Esophagus squamous epithelium (tissue), 5 donors: Measurements from ENCODE around the gene SACM1L. TPM values are rescaled to one million over a fixed set of nuclear protein-coding genes. Genes with fewer than 3 reads are reported as not detected.

Source experiments
- DNase-seq: peaks from one replicate; lab custom pipeline; 2025; lab: John Stamatoyannopoulos, UW
- H3K27ac ChIP-seq, 4 donors: fragments of 200-600 bp; sonication (generic); one replicate each; pipeline ENCODE4 v1.5.1; 2016 to 2019; ENCODE audit warnings: mild to moderate bottlenecking in 1 of 4
- H3K27me3 ChIP-seq, 4 donors: fragments of 200-600 bp; sonication (generic); 1 replicate in 3 of 4; 2 replicates in 1 of 4; pipeline versions ENCODE4 v1.5.1 to v1.6.0; 2017 to 2021; ENCODE audit warnings: antibody characterized with exemption in 1 of 4
- H3K36me3 ChIP-seq, 3 donors: fragments of 200-600 bp; sonication (generic); one replicate each; pipeline ENCODE4 v1.5.1; 2016 to 2019
- H3K4me1 ChIP-seq, 3 donors: fragments of 200-600 bp; sonication (generic); one replicate each; pipeline ENCODE4 v1.5.1; 2017 to 2019
- H3K4me3 ChIP-seq, 4 donors: fragments of 200-600 bp; sonication (generic); 1 replicate in 3 of 4; 2 replicates in 1 of 4; pipeline ENCODE4 v1.5.1; 2016 to 2019; ENCODE audit warnings: mild to moderate bottlenecking in 2 of 4, moderate library complexity in 1 of 4
- H3K9me3 ChIP-seq, 3 donors: fragments of 200-600 bp; sonication (generic); one replicate each; pipeline ENCODE4 v1.5.1; 2016 to 2019
- CTCF ChIP-seq, 6 experiments: fragments of 450-650 bp in 4 of 6; fragments of 200-600 bp in 2 of 6; sonication (generic) in 2 of 6; IDR thresholded peaks; one replicate each; pipeline ENCODE4 v1.5.1; 2016 to 2019; ENCODE audit warnings: antibody characterized with exemption in 6 of 6, mild to moderate bottlenecking in 4 of 6, moderate library complexity in 4 of 6
- POLR2A ChIP-seq, 4 donors: fragments of 450-650 bp; IDR thresholded peaks; one replicate each; pipeline ENCODE4 v1.6.1; 2017; ENCODE audit warnings: antibody characterized with exemption in 4 of 4, mild to moderate bottlenecking in 4 of 4, moderate library complexity in 3 of 4
- WGBS, 2 donors: methylation state at CpG; one replicate each; pipeline ENCODE4 v1.1.5; 2018; 5-methylcytosine and 5-hydroxymethylcytosine counted together
- intact Hi-C: fragments of 100-400 bp; cut with DNase I; formaldehyde crosslinking; loops from one replicate; pipeline ENCODE4 v1.15.0; 2022
- total RNA-seq, 4 donors: library from RNA; depleted of rRNA; stranded (reverse); fragments of >200 nt; gene quantifications; one replicate each; pipeline ENCODE4 v1.1.0, GENCODE V29; 2016
- donor health status: DM: yes; HTN: yes; CAD: no.

Gene SACM1L
- total RNA-seq, 4 donors from 2014 or later = 22.7 to 42.2 (median 27.2) TPM

DNA sequence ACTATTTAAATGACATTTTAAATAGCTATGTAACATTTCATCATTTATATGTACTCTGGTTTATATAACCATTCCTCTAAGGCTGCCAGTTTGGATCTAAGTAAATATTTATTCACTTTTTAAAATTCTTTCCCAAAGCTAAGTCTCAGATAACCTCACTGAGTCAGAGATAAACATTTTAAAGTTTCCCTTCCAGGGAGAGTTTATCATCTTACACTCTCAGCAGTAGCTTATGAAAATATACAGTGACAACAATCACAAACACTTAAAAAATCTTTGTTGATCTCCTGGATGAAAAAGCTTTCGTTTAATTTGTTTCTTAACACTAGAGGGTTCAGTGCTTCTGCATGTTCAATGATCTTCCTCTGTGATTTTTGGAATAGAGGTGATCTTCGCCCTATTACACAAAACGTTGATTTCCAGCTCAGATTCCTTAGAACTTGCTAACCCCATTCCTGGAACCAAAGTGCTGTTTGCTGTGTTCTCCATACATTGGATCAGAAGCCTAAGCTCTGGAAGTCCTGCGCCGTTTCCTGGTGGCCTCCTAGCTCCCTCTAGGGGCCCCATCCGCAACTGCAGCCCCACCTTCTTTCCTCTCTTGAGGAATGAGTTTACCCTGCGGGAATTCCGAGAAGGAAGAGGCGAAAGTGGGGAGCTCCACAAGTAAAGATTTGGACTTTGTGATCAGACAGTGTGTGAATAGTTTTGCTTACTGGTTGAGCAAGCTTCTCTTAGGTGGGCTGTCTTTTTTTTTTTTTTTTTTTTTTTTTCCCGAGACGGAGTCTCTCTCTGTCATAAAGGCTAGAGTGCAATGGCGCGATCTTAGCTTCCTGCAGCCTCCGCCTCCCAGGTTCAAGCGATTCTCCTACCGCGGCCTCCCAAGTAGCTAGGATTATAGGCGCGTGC is 29.3 kb upstream of the SACM1L start:
- TF ChIP-seq CTCF (IDR thresholded peaks at IDR 0.05) (peak; percentile 50 to 89 (median 82)), POLR2A (IDR thresholded peaks at IDR 0.05) (no peak)
- no peaks in the 10 kb centered on the region for H3K27me3 ChIP-seq
- intact Hi-C loops = loop anchor here (5.0 to 10.0 kb wide), 2 partner anchors 68 to 625 kb away; partner anchors contain the start of gene LIMD1
- no peak overlapping the region for H3K4me3 ChIP-seq
- H3K9me3 ChIP-seq = no peaks in the 10 kb centered on the region
- peaks cover 3 to 34% (median 7%) of the 10 kb centered on the region in 3 donors for H3K4me1 ChIP-seq
- 58 to 65% methylated on average over 17 to 18 of the region's 19 CpGs for WGBS, 2 donors
- no peak for DNase-seq
- H3K36me3 ChIP-seq = no peaks in the 10 kb centered on the region
- no peak overlapping the region for H3K27ac ChIP-seq

GRCh38 chr3:45660567-45660901 is 28.7 kb upstream of the SACM1L start:
- Histone ChIP-seq H3K36me3 (no peaks in the 10 kb centered on the region), H3K27me3 (no peaks in the 10 kb centered on the region), H3K27ac (no peak overlapping the region), H3K4me1 (peaks cover 3 to 40% (median 12%) of the 10 kb centered on the region in 3 donors), H3K4me3 (no peak overlapping the region), H3K9me3 (no peaks in the 10 kb centered on the region)
- no peak for TF ChIP-seq POLR2A (IDR thresholded peaks at IDR 0.05)
- TF ChIP-seq CTCF (IDR thresholded peaks at IDR 0.05) = no peak
- intact Hi-C loops = loop anchor here (10.0 kb wide), 1 partner anchor 626 kb away; no protein-coding TSS in a partner anchor
- DNase-seq = no peak
- WGBS, 2 donors = 91% methylated on average over 5 to 7 of the region's 11 CpGs

- Histone ChIP-seq H3K9me3 (no peaks in the 10 kb centered on the region), H3K4me1 (peaks cover 10 to 60% (median 20%) of the 10 kb centered on the region in 3 donors), H3K4me3 (peak overlapping the region; percentile 11 to 58 (median 41)), H3K27ac (peak overlapping the region in 3 of 4 donors; percentile 46 to 62 (median 49)), H3K27me3 (no peaks in the 10 kb centered on the region), H3K36me3 (peaks cover 0 to 22% (median 0%) of the 10 kb centered on the region in 3 donors)
- TF ChIP-seq POLR2A (IDR thresholded peaks at IDR 0.05) = no peak
- TF ChIP-seq CTCF (IDR thresholded peaks at IDR 0.05) = no peak
- DNase-seq = no peak
- intact Hi-C loops = loop anchor here (10.0 kb wide), 1 partner anchor 630 kb away; no protein-coding TSS in a partner anchor
- WGBS, 2 donors = 18 to 20% methylated on average over 6 to 7 of the region's 10 CpGs
Measured at GRCh38 chr3:45664578-45664977, 24.6 kb upstream of the SACM1L start.

GRCh38 chr3:45665101-45665572 is 24.1 kb upstream of the SACM1L start:
- no peak for DNase-seq
- intact Hi-C loops = loop anchor here (10.0 kb wide), 1 partner anchor 630 kb away; no protein-coding TSS in a partner anchor
- Histone ChIP-seq H3K4me1 (peaks cover 10 to 57% (median 20%) of the 10 kb centered on the region in 3 donors), H3K9me3 (no peaks in the 10 kb centered on the region), H3K27me3 (no peaks in the 10 kb centered on the region), H3K4me3 (peak overlapping the region in 3 of 4 donors; percentile 38 to 58 (median 44)), H3K27ac (peak overlapping the region in 3 of 4 donors; percentile 46 to 62 (median 49)), H3K36me3 (peaks cover 0 to 27% (median 0%) of the 10 kb centered on the region in 3 donors)
- TF ChIP-seq POLR2A (IDR thresholded peaks at IDR 0.05) (no peak), CTCF (IDR thresholded peaks at IDR 0.05) (peak in 5 of 6 experiments; percentile 33 to 60 (median 51))
- 32 to 36% methylated on average over 9 of the region's 9 CpGs for WGBS, 2 donors
